ENCODE results near the gene KCND1.

DNA sequence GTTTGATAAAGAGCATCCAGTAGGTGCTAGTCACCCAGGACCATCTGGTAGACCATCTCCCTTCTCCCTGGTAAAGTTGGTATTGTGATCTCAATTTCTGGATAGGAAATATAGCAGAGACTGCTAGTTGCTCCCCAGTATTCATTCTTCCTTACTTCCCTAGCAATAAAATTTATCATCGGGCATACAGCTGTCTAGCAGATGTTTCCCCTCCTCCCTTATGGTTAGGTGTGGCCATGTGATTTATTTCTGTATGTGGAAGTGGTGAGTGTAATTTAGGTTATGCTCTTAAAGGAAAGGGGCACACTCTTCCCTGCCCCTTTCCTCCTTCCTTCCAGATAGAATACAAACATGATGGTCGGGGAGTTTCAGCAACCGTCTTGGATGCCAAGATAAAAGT lies 12.3 kb upstream of the KCND1 start:
- TF ChIP-seq, protein P1, sequence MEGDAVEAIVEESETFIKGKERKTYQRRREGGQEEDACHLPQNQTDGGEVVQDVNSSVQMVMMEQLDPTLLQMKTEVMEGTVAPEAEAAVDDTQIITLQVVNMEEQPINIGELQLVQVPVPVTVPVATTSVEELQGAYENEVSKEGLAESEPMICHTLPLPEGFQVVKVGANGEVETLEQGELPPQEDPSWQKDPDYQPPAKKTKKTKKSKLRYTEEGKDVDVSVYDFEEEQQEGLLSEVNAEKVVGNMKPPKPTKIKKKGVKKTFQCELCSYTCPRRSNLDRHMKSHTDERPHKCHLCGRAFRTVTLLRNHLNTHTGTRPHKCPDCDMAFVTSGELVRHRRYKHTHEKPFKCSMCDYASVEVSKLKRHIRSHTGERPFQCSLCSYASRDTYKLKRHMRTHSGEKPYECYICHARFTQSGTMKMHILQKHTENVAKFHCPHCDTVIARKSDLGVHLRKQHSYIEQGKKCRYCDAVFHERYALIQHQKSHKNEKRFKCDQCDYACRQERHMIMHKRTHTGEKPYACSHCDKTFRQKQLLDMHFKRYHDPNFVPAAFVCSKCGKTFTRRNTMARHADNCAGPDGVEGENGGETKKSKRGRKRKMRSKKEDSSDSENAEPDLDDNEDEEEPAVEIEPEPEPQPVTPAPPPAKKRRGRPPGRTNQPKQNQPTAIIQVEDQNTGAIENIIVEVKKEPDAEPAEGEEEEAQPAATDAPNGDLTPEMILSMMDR (IDR thresholded peaks at IDR 0.05; ENCODE audit: insufficient read depth, low read length, poor library complexity, severe bottlenecking) = no peak
- no peak for TF ChIP-seq EZH2phosphoT487 (conservative IDR thresholded peaks at IDR 0.05; ENCODE audit: low read length)
